OCI-LY7 (cell line): Measurements from ENCODE around the gene TICRR. TPM values are rescaled to one million over a fixed set of nuclear protein-coding genes. Genes with fewer than 3 reads are reported as not detected.
"Not testable (repeated sequence)": the region's sequence is repeated elsewhere in the genome, so short reads cannot be mapped to it uniquely, and the experiment has no call there.

Source experiments
- BruUV-seq: library from RNA; stranded (reverse); fragments of 400-500 nt; replicated peaks from 2 replicates; lab custom pipeline; 2021; lab: Mats Ljungman, UMichigan
- CTCF ChIA-PET: fragments of 300-600 bp; sonication (Branson Sonifier 250); formaldehyde crosslinking; loops from one replicate; lab custom pipeline; 2022; ENCODE audit warnings: antibody characterized with exemption; ENCODE audit not compliant: unreplicated experiment; lab: Charles Lee
- POLR2A ChIA-PET: fragments of 300-600 bp; sonication (Branson Sonifier 250); formaldehyde crosslinking; loops from one replicate; lab custom pipeline; 2022; ENCODE audit warnings: antibody characterized with exemption; lab: Charles Lee
- DNase-seq: peaks from one replicate; pipeline ENCODE4 v3.0.0-alpha.2; 2015; ENCODE audit warnings: low spot score
- H2AFZ ChIP-seq: fragments of 200-600 bp; sonication (generic), shearing (Covaris generic); 2 replicates; pipeline ENCODE4 v1.6.1; 2014; ENCODE audit warnings: mild to moderate bottlenecking, antibody characterized with exemption, low read length, moderate library complexity
- H3K27ac ChIP-seq: fragments of 200-600 bp; sonication (generic); 2 replicates; pipeline ENCODE4 v1.5.1; 2014; ENCODE audit warnings: mixed run types, low read depth, mild to moderate bottlenecking, moderate library complexity, low read length, inconsistent platforms; ENCODE audit not compliant: poor library complexity, severe bottlenecking
- H3K36me3 ChIP-seq: fragments of 200-600 bp; sonication (generic); 2 replicates; pipeline ENCODE4 v1.6.1; 2014; ENCODE audit warnings: mild to moderate bottlenecking, antibody characterized with exemption, low read length, moderate library complexity, mixed read lengths; ENCODE audit not compliant: insufficient read depth
- H3K4me1 ChIP-seq: fragments of 200-600 bp; sonication (generic); 2 replicates; pipeline ENCODE4 v1.5.1; 2014; ENCODE audit warnings: mild to moderate bottlenecking, low read length; ENCODE audit not compliant: insufficient read depth, poor library complexity, severe bottlenecking
- H3K4me2 ChIP-seq: fragments of 200-600 bp; sonication (generic); 2 replicates; pipeline ENCODE4 v1.6.1; 2014; ENCODE audit warnings: mild to moderate bottlenecking, low read length
- H3K4me3 ChIP-seq: fragments of 200-600 bp; sonication (generic); 2 replicates; pipeline ENCODE4 v1.5.1; 2014; ENCODE audit warnings: mild to moderate bottlenecking, low read depth, low read length; ENCODE audit not compliant: poor library complexity, severe bottlenecking
- H3K79me2 ChIP-seq: fragments of 200-600 bp; sonication (generic); 2 replicates; pipeline ENCODE4 v1.6.1; 2016; ENCODE audit warnings: low read depth, mild to moderate bottlenecking, low read length, moderate library complexity, mixed read lengths; ENCODE audit not compliant: insufficient read depth
- H3K9me2 ChIP-seq: fragments of 200-600 bp; sonication (generic); 2 replicates; pipeline ENCODE4 v1.6.1; 2016; ENCODE audit warnings: mild to moderate bottlenecking, low read length, mixed read lengths; ENCODE audit not compliant: insufficient read depth
- H3K9me3 ChIP-seq: fragments of 200-600 bp; sonication (generic); 2 replicates; pipeline ENCODE4 v1.6.1; 2014; ENCODE audit warnings: mild to moderate bottlenecking, mixed run types, low read length, mixed read lengths
- H4K20me1 ChIP-seq: fragments of 200-600 bp; sonication (generic); 2 replicates; pipeline ENCODE4 v1.6.1; 2014; ENCODE audit warnings: mild to moderate bottlenecking, antibody characterized with exemption, low read length, moderate library complexity, mixed read lengths; ENCODE audit not compliant: insufficient read depth
- EZH2phosphoT487 ChIP-seq: fragments of 200-600 bp; sonication (generic); IDR thresholded peaks from 2 replicates; pipeline ENCODE4 v1.6.1; 2018; ENCODE audit warnings: low read depth, borderline replicate concordance, mild to moderate bottlenecking, mixed run types, antibody characterized with exemption, low read length, moderate library complexity, mixed read lengths
- intact Hi-C: fragments of 100-400 bp; cut with micrococcal nuclease; formaldehyde crosslinking; loops from one replicate; pipeline ENCODE4 v1.10.0; 2022; ENCODE audit not compliant: unreplicated experiment
- total RNA-seq, 2 experiments: library from RNA; depleted of rRNA in 1 of 2; stranded (reverse); fragments of >200 nt in 1 of 2; shearing (Covaris generic) in 1 of 2; gene quantifications; 2 replicates each; pipeline ENCODE4 v1.2.3, GENCODE V29; 2014 to 2022
- TF ChIP-seq, protein P1 (sequence below): fragments of 200-600 bp; sonication (generic); conservative IDR thresholded peaks from 2 replicates; pipeline ENCODE4 v1.5.1; 2014; ENCODE audit warnings: mild to moderate bottlenecking, antibody characterized with exemption, low read length, moderate library complexity, mixed read lengths

TICRR gene
- total RNA-seq, 2 experiments from 2014 or later: 25.9 to 44.4 TPM

- Histone ChIP-seq H3K79me2 (no peaks in the 10 kb centered on the region), H3K4me2 (no peak overlapping the region), H4K20me1 (no peaks in the 10 kb centered on the region), H3K9me3 (peaks cover 9% of the 10 kb centered on the region; the same call in 1 of the 2 replicates), H3K36me3 (no peaks in the 10 kb centered on the region), H3K27ac (no peak overlapping the region), H2AFZ (no peak overlapping the region), H3K9me2 (no peaks in the 10 kb centered on the region), H3K4me1 (no peaks in the 10 kb centered on the region), H3K4me3 (no peak overlapping the region)
- no TSS peak for BruUV-seq
- ChIA-PET POLR2A (no interaction called here), CTCF (no interaction called here)
- no peak for DNase-seq
- intact Hi-C loops: no loop called here
- TF ChIP-seq EZH2phosphoT487: no peak
- TF ChIP-seq, protein P1, sequence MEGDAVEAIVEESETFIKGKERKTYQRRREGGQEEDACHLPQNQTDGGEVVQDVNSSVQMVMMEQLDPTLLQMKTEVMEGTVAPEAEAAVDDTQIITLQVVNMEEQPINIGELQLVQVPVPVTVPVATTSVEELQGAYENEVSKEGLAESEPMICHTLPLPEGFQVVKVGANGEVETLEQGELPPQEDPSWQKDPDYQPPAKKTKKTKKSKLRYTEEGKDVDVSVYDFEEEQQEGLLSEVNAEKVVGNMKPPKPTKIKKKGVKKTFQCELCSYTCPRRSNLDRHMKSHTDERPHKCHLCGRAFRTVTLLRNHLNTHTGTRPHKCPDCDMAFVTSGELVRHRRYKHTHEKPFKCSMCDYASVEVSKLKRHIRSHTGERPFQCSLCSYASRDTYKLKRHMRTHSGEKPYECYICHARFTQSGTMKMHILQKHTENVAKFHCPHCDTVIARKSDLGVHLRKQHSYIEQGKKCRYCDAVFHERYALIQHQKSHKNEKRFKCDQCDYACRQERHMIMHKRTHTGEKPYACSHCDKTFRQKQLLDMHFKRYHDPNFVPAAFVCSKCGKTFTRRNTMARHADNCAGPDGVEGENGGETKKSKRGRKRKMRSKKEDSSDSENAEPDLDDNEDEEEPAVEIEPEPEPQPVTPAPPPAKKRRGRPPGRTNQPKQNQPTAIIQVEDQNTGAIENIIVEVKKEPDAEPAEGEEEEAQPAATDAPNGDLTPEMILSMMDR: no peak
These were observed 36.2 kb upstream of the TICRR start for GRCh38 chr15:89539027-89539426.

DNA sequence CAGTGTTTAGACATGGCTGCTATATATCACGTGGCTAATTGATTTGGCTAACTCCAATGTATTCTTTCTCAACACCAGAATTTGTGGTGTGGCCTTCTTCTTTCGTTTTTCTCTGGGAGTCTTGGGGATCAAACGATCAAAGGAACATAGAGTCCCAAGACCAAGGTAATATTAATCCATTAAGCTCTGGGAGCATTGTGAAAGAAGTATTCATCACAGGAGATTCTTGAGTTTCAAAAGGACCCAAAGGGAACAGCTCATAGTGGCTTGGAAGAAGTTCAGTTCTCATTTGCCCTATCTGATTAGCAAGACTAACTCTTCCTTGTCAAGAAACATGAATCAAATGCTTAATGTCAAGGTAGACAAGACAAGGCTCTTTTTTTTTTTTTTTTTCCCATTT is 32.9 kb upstream of the TICRR start:
- Histone ChIP-seq H3K4me2 (no peak overlapping the region), H2AFZ (no peak overlapping the region), H3K79me2 (no peaks in the 10 kb centered on the region), H3K9me2 (no peaks in the 10 kb centered on the region), H3K27ac (no peak overlapping the region), H3K4me3 (no peak overlapping the region), H4K20me1 (no peaks in the 10 kb centered on the region), H3K36me3 (no peaks in the 10 kb centered on the region), H3K9me3 (peaks cover 9% of the 10 kb centered on the region; the same call in 1 of the 2 replicates), H3K4me1 (no peaks in the 10 kb centered on the region)
- ChIA-PET CTCF (no interaction called here), POLR2A (interaction anchor here (0.7 kb wide), 1 partner anchor 17 kb away, joined by 3 read pairs; no protein-coding TSS in a partner anchor)
- DNase-seq: no peak
- intact Hi-C loops: no loop called here
- no TSS peak for BruUV-seq
- TF ChIP-seq, protein P1: no peak
- TF ChIP-seq EZH2phosphoT487: no peak

GRCh38 chr15:89543389-89543788 is 31.9 kb upstream of the TICRR start:
- ChIA-PET CTCF (no interaction called here), POLR2A (interaction anchor here (1.2 kb wide), 1 partner anchor 44 kb away, joined by 5 read pairs; no protein-coding TSS in a partner anchor)
- Histone ChIP-seq H3K4me3 (no peak overlapping the region), H2AFZ (no peak overlapping the region), H3K4me1 (no peaks in the 10 kb centered on the region), H3K79me2 (no peaks in the 10 kb centered on the region), H3K27ac (no peak overlapping the region), H3K9me3 (no peaks in the 10 kb centered on the region), H3K36me3 (no peaks in the 10 kb centered on the region), H3K9me2 (no peaks in the 10 kb centered on the region), H3K4me2 (no peak overlapping the region), H4K20me1 (no peaks in the 10 kb centered on the region)
- intact Hi-C loops: no loop called here
- no peak for DNase-seq
- TF ChIP-seq, protein P1: no peak
- TF ChIP-seq EZH2phosphoT487: no peak
- no TSS peak for BruUV-seq

DNA sequence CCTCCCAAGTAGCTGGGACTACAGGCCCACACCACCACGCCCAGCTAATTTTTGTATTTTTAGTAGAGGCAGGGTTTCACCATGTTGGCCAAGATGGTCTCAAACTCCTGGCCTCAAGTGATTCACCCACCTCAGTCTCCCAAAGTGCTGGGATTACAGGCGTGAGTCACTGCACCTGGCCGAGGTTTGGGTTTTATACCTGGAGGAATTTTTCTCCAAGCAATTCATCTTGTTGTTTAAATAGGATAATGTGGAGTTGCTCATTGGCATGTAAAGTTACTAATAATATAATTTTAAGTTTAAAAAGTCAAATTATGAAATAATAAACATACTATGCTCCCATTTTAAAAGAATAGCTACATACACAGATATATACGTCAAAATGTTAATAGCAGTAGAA is 26.1 kb upstream of the TICRR start:
- H3K27ac ChIP-seq, H3K79me2 ChIP-seq, H3K9me3 ChIP-seq, BruUV-seq, DNase-seq, H3K4me2 ChIP-seq, intact Hi-C loops, H3K4me3 ChIP-seq, H4K20me1 ChIP-seq, H3K9me2 ChIP-seq, H3K36me3 ChIP-seq, CTCF ChIA-PET, H3K4me1 ChIP-seq, H2AFZ ChIP-seq: not testable (repeated sequence)
- POLR2A ChIA-PET: interaction anchor here (1.8 kb wide), 1 partner anchor 26 kb away, joined by 4 read pairs; the partner anchor contains the start of gene TICRR
